ENCODE results near the gene FRMD4A. TPM values are rescaled to one million over a fixed set of nuclear protein-coding genes. Genes with fewer than 3 reads are reported as not detected.

FRMD4A gene
- total and polyA plus RNA-seq, 10 of the 15 experiments (the other 5 are each of a cell fraction or from before 2014, with no cell fraction given) = 17.8 to 75.2 (median 39.1) TPM

- TF ChIP-seq ZNF592 (IDR thresholded peaks at IDR 0.05) = no peak
Measured at GRCh38 chr10:14285941-14286560, 44.7 kb downstream of the FRMD4A start (continued).

GRCh38 chr10:14282276-14282675 lies 48.4 kb downstream of the FRMD4A start:
- WGBS (ENCODE audit: insufficient coverage, insufficient replicate concordance, low lambda C conversion rate, missing lambda C conversion rate) = 52% methylated on average over 4 of the region's 4 CpGs
- SMC1A ChIA-PET (ENCODE audit: uncharacterized antibody, unreplicated experiment) = interaction anchor here (1.1 to 1.5 kb wide), 2 partner anchors 9 to 10 kb away, joined by 3 read pairs; no protein-coding TSS in a partner anchor
- in situ Hi-C loops (cut with MboI) = no loop called here
- TF ChIP-seq HDAC6 (IDR thresholded peaks at IDR 0.05; ENCODE audit: unreplicated experiment) = no peak
- TF ChIP-seq EED (IDR thresholded peaks at IDR 0.05; ENCODE audit: low read depth) = no peak
- TF ChIP-seq CHD2 (IDR thresholded peaks at IDR 0.05; ENCODE audit: borderline replicate concordance, low read depth, low read length) = no peak
- no peak for TF ChIP-seq FOS (IDR thresholded peaks at IDR 0.05; ENCODE audit: borderline replicate concordance, extremely low read depth, insufficient read length)
- TF ChIP-seq BHLHE40 (IDR thresholded peaks at IDR 0.05; ENCODE audit: borderline replicate concordance in 1 of 2, low read depth in 2 of 2, low read length in 1 of 2) = no peak
- TF ChIP-seq JUND (IDR thresholded peaks at IDR 0.05; ENCODE audit: low read depth, low read length) = no peak
- TF ChIP-seq ZNF592 (IDR thresholded peaks at IDR 0.05) = no peak
- TF ChIP-seq SMARCA5 (IDR thresholded peaks at IDR 0.05) = no peak
- no peak for TF ChIP-seq KLF5 (IDR thresholded peaks at IDR 0.05; ENCODE audit: partially characterized antibody)
- no peak for TF ChIP-seq SUPT20H (IDR thresholded peaks at IDR 0.05; ENCODE audit: borderline replicate concordance, control insufficient read depth, low read depth, low read length)
- no peak for TF ChIP-seq PKNOX1 (IDR thresholded peaks at IDR 0.05)
- no peak for TF ChIP-seq NRF1 (conservative IDR thresholded peaks at IDR 0.05; ENCODE audit: low read depth, low read length)

More at GRCh38 chr10:14282276-14282675, 48.4 kb downstream of the FRMD4A start:
- Histone ChIP-seq H3K4me3 (no peak overlapping the region), H2AFZ (ENCODE audit: control insufficient read depth, low read depth, low read length) (no peak overlapping the region), H3K4me1 (ENCODE audit: control insufficient read depth, insufficient read depth, low read length) (no peaks in the 10 kb centered on the region), H4K20me1 (ENCODE audit: control insufficient read depth, insufficient read depth) (no peaks in the 10 kb centered on the region), H3K9ac (ENCODE audit: control insufficient read depth, insufficient read depth, low read length) (no peak overlapping the region), H3K27me3 (replicated peaks in 1 of 2; ENCODE audit: control insufficient read depth in 2 of 2, insufficient read depth in 2 of 2, low read length in 1 of 2) (no peaks in the 10 kb centered on the region; a peak in 2 of 4 replicates), H3K36me3 (ENCODE audit: control insufficient read depth in 2 of 2, insufficient read depth in 2 of 2, low read length in 1 of 2) (no peaks in the 10 kb centered on the region), H3K9me3 (replicated peaks; ENCODE audit: control insufficient read depth, insufficient read depth, low read length) (no peaks in the 10 kb centered on the region; the same call in 2 of the 3 replicates), H3K27ac (ENCODE audit: control insufficient read depth, insufficient read depth) (no peak overlapping the region), H3K4me2 (ENCODE audit: control insufficient read depth, insufficient read depth) (no peak overlapping the region), H3K79me2 (ENCODE audit: control insufficient read depth, insufficient read depth, low read length) (no peaks in the 10 kb centered on the region)
- intact Hi-C loops (cut with micrococcal nuclease; ENCODE audit: unreplicated experiment) = no loop called here
- FAIRE-seq (no peak), DNase-seq (ENCODE audit: low read depth, low spot score) (no peak), ATAC-seq (no peak)
- BruUV-seq (replicated peaks) = no TSS peak
- RAD21 ChIA-PET (ENCODE audit: unreplicated experiment) = no interaction called here
- CTCF ChIA-PET = interaction anchor here (0.6 kb wide), 1 partner anchor 32 kb away, joined by 3 read pairs; no protein-coding TSS in a partner anchor
- POLR2A ChIA-PET = no interaction called here

Measured in GM12878 (cell line).